Measurements from ENCODE around the gene POU4F3.

DNA sequence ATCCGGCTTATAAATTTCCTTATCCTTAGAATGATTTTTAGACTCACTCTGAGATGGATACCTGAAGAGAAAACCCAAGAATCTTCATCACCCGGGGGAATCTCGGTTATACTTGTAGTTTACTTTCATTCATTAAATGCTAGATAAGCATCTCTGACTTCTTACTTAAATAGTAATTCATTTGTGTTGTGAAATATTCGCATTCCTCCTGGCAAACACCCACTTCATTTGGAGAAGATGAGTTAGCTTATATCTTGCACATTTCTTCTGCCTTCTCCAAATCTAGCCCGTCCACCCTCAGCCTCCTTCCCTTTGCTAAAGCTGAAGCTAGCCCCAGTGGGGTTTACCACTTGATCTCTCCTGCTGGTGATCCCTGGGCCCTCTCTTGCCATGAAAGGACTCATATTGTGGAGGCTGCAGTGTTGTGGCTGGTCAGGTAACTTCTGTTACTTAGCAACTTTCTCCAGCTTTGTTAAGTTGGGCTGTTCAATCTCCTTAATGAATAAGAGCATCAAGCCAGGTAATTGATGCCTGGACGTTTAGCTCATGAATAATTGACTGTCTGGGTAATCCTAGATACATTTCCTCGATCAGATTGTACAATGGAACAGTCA is 11.3 kb upstream of the POU4F3 start:
- no peak for TF ChIP-seq CTCF (IDR thresholded peaks at IDR 0.05)
- TF ChIP-seq POLR2A (IDR thresholded peaks at IDR 0.05): no peak
